VCaP (cell line): ENCODE data around the gene FOXJ2.

Source experiments
- H3K27ac ChIP-seq: fragments of 450-650 bp; 2 replicates; pipeline ENCODE4 v1.5.1; 2017
- CTCF ChIP-seq: fragments of 450-650 bp; conservative IDR thresholded peaks from 2 replicates; pipeline ENCODE4 v1.5.1; 2017; ENCODE audit warnings: mild to moderate bottlenecking, moderate library complexity

Gene FOXJ2

GRCh38 chr12:8047842-8048241, 15.3 kb downstream of the FOXJ2 start:
- TF ChIP-seq CTCF = no peak

GRCh38 chr12:8048906-8049305, 16.4 kb downstream of the FOXJ2 start:
- no peak for TF ChIP-seq CTCF
- no peak overlapping the region for H3K27ac ChIP-seq

More at GRCh38 chr12:8047842-8048241, 15.3 kb downstream of the FOXJ2 start:
- H3K27ac ChIP-seq = no peak overlapping the region

GRCh38 chr12:8050600-8051250, 18.2 kb downstream of the FOXJ2 start:
- H3K27ac ChIP-seq = no peak overlapping the region
- TF ChIP-seq CTCF = no peak

GRCh38 chr12:8052679-8053078, 20.2 kb downstream of the FOXJ2 start:
- no peak for TF ChIP-seq CTCF
- no peak overlapping the region for H3K27ac ChIP-seq

- no peak for TF ChIP-seq CTCF
Measured at GRCh38 chr12:8054816-8055215, 22.3 kb downstream of the FOXJ2 start.

GRCh38 chr12:8057306-8057705, 24.8 kb downstream of the FOXJ2 start:
- no peak overlapping the region for H3K27ac ChIP-seq
- TF ChIP-seq CTCF = no peak

More at GRCh38 chr12:8054816-8055215, 22.3 kb downstream of the FOXJ2 start:
- H3K27ac ChIP-seq = no peak overlapping the region

- no peak overlapping the region for H3K27ac ChIP-seq
Measured at GRCh38 chr12:8057839-8058238, 25.3 kb downstream of the FOXJ2 start.

More at GRCh38 chr12:8057839-8058238, 25.3 kb downstream of the FOXJ2 start:
- no peak for TF ChIP-seq CTCF
